GM19468 (cell line): ENCODE data around the gene TMEM127.
A peak's percentile ranks its signal among the peaks of the same experiment; 100 is the strongest.
"Not testable (repeated sequence)": the region's sequence is repeated elsewhere in the genome, so short reads cannot be mapped to it uniquely, and the experiment has no call there.

Source experiments
- ATAC-seq: cut with Tn5 transposase; IDR thresholded peaks from one replicate; pipeline ENCODE4 v1.9.1; 2021; ENCODE audit warnings: mild to moderate bottlenecking, moderate library complexity, moderate number of reproducible peaks; ENCODE audit not compliant: unreplicated experiment; ENCODE audit errors: extremely low read depth

The TMEM127 gene

GRCh38 chr2:96265840-96266679 lies at the start of gene TMEM127, which contains the start of gene CIAO1:
TMEM127 (minus strand) TSS chr2:96265997; CDS start chr2:96265381, 616 bp downstream.
CIAO1 (plus strand) TSS chr2:96266225; CDS start chr2:96266351, 126 bp downstream.
- peak; percentile 89 for ATAC-seq

GRCh38 chr2:96315005-96315399 lies 49.2 kb upstream of the TMEM127 start:
- no peak for ATAC-seq

- ATAC-seq = no peak
These were observed 42.5 kb upstream of the TMEM127 start for GRCh38 chr2:96308248-96308647.

- no peak for ATAC-seq
These were observed 40.6 kb upstream of the TMEM127 start for GRCh38 chr2:96306370-96306769.

GRCh38 chr2:96305979-96306308 lies 40.1 kb upstream of the TMEM127 start:
- no peak for ATAC-seq

- ATAC-seq = peak; percentile 75
These were observed 39.5 kb upstream of the TMEM127 start, which contains the start of gene SNRNP200 for GRCh38 chr2:96305091-96305978. SNRNP200 (minus strand) TSS chr2:96305546; CDS start chr2:96305437, 109 bp downstream.

GRCh38 chr2:96304606-96305005 lies 38.8 kb upstream of the TMEM127 start:
- ATAC-seq = no peak

- no peak for ATAC-seq
These were observed 36.1 kb upstream of the TMEM127 start for GRCh38 chr2:96301865-96302264.

- no peak for ATAC-seq
These were observed 31.1 kb upstream of the TMEM127 start for GRCh38 chr2:96296925-96297324.

- ATAC-seq = not testable (repeated sequence)
These were observed 28.5 kb upstream of the TMEM127 start for GRCh38 chr2:96294271-96294670.

GRCh38 chr2:96291751-96292150 lies 26.0 kb upstream of the TMEM127 start:
- no peak for ATAC-seq

GRCh38 chr2:96287273-96287856 lies 21.6 kb upstream of the TMEM127 start:
- ATAC-seq = no peak

- no peak for ATAC-seq
These were observed 11.1 kb upstream of the TMEM127 start for GRCh38 chr2:96276787-96277499.

GRCh38 chr2:96274355-96275056 lies 8.7 kb upstream of the TMEM127 start:
- no peak for ATAC-seq

GRCh38 chr2:96273763-96274162 lies 8.0 kb upstream of the TMEM127 start:
- no peak for ATAC-seq

- no peak for ATAC-seq
These were observed 6.2 kb upstream of the TMEM127 start for GRCh38 chr2:96271995-96272394.

GRCh38 chr2:96267159-96267971 lies 1.6 kb upstream of the TMEM127 start:
- no peak for ATAC-seq

- ATAC-seq = peak; percentile 5
These were observed 403 bp downstream of the TMEM127 start for GRCh38 chr2:96265349-96265839.
